Measurements from ENCODE around the gene RPL36.

The RPL36 gene

GRCh38 chr19:5671600-5671999, 18.5 kb upstream of the RPL36 start:
- no peak for DNase-seq (ENCODE audit: extremely low read depth, low read depth)
- H3K4me3 ChIP-seq (replicated peaks; ENCODE audit: low read depth, low read length), result no peak overlapping the region
- TF ChIP-seq CTCF (IDR thresholded peaks at IDR 0.05; ENCODE audit: low read depth, low read length, missing control alignments), result no peak

- no peak overlapping the region for H3K4me3 ChIP-seq (replicated peaks; ENCODE audit: low read depth, low read length)
- no peak for TF ChIP-seq CTCF (IDR thresholded peaks at IDR 0.05; ENCODE audit: low read depth, low read length, missing control alignments)
- DNase-seq (ENCODE audit: extremely low read depth, low read depth), result no peak
Measured at GRCh38 chr19:5672708-5673459, 17.2 kb upstream of the RPL36 start.

GRCh38 chr19:5673752-5674151, 16.3 kb upstream of the RPL36 start:
- no peak for TF ChIP-seq CTCF (IDR thresholded peaks at IDR 0.05; ENCODE audit: low read depth, low read length, missing control alignments)
- no peak overlapping the region for H3K4me3 ChIP-seq (replicated peaks; ENCODE audit: low read depth, low read length)
- no peak for DNase-seq (ENCODE audit: extremely low read depth, low read depth)

GRCh38 chr19:5674714-5675113, 15.4 kb upstream of the RPL36 start:
- H3K4me3 ChIP-seq (replicated peaks; ENCODE audit: low read depth, low read length), result no peak overlapping the region
- no peak for DNase-seq (ENCODE audit: extremely low read depth, low read depth)
- TF ChIP-seq CTCF (IDR thresholded peaks at IDR 0.05; ENCODE audit: low read depth, low read length, missing control alignments), result no peak

- DNase-seq (ENCODE audit: extremely low read depth, low read depth), result no peak
- TF ChIP-seq CTCF (IDR thresholded peaks at IDR 0.05; ENCODE audit: low read depth, low read length, missing control alignments), result no peak
- no peak overlapping the region for H3K4me3 ChIP-seq (replicated peaks; ENCODE audit: low read depth, low read length)
Measured at GRCh38 chr19:5676105-5676771, 13.9 kb upstream of the RPL36 start.

GRCh38 chr19:5676772-5677105, 13.4 kb upstream of the RPL36 start:
- TF ChIP-seq CTCF (IDR thresholded peaks at IDR 0.05; ENCODE audit: low read depth, low read length, missing control alignments), result no peak
- DNase-seq (ENCODE audit: extremely low read depth, low read depth), result no peak
- no peak overlapping the region for H3K4me3 ChIP-seq (replicated peaks; ENCODE audit: low read depth, low read length)

All from HFF-Myc (cell line).